Measurements from ENCODE around the gene ZNF408.

The ZNF408 gene

DNA sequence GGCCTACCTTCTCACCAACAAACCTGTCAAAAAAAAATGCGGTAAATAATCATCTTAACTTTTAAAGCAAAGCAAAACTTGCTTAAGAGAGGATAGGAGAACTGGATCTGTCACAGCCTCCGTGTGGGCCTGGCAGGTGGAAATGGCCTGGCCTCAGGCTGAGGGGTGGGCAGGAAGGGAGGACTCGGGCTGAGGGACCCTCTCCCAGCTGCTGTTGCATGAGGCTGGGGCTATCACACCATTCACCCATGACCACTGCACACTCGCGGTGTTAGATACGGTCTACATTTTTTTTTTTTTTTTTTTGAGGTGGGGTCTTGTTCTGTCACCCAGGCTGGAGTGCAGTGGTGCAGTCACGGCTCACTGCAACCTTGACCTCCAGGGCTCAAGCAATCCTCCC lies 24.9 kb upstream of the ZNF408 start:
- DNase-seq (ENCODE audit: low read depth in 2 of 3, low spot score in 1 of 3), result no peak

DNA sequence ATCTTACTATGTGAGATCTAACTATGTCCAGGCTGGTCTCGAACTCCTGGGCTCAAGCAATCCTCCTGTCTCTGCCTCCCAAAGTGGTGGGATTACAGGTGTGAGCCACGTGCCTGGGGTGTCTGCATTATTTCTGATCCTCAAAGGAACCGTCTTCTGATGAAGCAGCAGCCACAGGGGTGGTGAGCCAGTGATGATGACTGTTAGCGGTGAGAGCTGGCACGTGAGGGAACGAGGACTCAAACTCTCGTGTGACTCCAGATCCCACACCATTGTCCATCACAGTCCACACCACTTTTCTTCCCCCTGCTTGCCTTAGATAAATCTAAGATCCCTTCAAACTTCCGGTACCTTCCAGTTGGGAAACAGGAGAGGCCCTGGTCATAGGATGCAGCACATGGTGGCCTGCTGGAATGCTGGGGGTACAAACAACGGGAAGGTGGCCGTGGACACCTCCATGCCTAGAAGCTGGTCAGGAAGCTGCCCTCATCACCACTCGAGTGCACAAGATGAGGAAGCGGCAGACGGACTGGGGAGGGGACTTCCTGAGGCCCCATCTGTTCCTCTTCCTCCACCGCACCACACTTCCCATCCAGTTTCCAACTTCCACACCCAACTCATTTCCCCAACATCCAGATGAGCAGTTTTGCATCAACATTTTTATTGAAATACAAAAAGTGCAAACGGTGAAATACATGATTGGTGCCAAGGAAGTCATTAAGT lies 24.2 kb upstream of the ZNF408 start:
- DNase-seq (ENCODE audit: low read depth in 2 of 3, low spot score in 1 of 3), result no peak

DNA sequence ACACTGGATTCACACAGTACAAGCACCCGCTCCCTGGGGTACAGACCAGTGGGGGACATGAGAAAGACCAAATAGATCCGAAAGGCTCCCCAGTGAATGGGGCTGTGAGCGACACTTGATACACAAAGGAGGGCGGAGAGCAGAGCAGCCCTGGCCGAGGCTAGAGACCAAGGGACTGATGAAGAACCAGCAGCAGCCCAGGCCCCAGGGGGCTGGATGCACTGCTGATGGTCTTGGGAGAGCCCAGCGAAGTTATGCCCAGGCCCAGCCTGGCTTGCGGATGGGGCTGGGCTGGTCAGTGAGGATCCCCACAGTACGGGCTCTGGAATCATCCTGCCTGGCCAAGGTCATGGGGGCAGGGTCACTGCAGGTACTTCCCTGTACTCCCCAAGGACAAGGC lies 23.7 kb upstream of the ZNF408 start:
- no peak for DNase-seq (ENCODE audit: low read depth in 2 of 3, low spot score in 1 of 3)

DNA sequence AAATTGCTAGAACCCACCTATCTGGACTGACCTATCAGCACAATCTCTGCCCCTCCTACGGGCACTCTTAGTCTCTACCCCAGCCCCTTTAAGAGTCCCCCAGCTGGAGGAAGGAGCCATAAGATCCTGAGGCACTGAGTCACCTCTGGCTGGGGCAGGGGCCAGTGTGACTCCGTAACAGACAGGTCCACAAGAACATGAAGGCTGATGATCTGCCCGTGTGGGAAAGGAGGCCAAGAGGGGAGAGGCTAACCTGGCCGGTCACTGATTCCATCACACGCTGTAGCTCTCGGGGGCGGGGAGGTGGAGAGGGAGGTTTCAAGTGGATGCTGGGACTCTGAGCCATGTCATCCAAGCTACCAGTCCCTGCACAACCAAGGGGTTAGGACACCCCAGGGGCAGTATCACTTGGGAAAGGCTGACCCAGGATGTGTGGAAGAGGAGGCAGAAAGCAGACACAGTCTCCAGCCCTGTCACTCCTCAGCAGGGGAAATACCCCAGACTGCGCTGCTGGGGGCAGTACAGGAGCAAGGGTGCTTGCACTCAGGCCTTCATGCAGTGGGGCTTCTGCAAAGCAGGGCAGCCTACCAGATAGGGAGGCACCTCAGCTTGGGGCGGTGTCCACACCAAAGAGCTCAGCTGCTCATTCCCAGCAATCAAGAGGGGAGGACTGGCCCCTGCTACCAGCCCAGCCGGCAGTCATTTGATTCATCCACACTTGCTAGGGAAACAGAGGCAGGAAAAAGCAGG lies 22.7 kb upstream of the ZNF408 start:
- no peak for DNase-seq (ENCODE audit: low read depth in 2 of 3, low spot score in 1 of 3)

DNA sequence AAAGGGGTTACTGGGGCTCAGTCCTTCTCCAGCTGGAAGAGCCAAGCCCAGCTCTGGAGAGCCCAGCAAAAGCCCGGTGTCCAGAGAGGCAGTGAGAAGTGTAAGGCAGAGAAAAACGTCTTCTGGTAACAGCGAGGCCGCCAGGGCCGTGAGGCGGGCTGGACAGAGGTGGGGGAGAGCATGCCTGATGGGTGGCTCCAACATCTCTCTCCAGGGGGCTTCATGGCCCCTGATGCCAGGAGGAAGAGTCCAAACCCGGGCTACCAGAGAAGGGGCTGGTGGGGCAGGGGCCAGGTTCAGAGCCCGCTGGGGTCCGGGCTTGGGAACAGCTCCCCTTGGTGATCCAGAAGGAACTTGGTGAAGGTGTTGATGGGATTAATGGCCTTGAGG lies 22.1 kb upstream of the ZNF408 start:
- DNase-seq (ENCODE audit: low read depth in 2 of 3, low spot score in 1 of 3), result no peak

DNA sequence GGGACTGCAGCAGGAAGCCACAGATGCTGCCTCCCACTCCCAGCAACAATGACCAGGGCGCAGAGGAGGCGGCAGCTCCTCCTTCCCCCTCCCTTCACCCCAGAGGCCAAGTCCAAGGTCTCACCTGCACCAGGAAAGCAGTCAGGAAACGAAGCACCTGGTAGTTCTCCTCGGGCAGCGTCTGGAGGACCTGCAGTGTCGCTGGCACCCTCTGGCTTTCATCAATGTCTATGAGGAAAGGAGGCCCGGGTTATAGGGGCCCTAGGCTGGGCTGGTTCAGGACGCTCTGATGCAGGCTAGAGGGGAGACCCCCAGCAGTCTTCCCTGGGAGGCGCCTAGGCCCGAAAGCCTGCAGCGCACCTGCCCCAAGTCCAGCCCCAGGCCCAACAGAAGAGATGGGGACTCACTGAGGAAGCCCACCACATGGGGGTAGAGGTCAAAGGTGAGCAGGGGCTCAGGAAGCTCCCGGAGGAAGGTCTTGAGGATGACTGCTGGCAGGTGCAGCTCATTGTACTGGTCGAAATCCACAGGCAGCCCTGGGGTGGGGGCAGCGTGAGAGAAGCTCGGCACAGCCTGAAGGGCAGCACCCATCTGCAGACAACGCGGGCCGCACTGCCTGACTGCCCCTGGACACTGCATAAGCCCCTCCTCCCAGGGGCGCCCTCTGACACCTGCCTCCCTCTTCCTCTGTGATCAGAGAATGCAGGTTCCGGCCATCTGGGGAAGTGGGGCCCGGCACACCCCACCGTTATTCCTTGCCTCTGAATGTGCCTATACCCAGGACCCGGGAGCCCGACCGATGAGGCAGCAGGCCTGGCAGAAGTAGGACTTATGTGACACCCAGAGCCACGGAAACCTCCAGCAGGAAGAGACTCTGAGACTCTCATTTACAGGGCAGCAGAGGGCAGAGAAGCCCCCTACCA lies 21.3 kb upstream of the ZNF408 start:
- no peak for DNase-seq (ENCODE audit: low read depth in 2 of 3, low spot score in 1 of 3)

DNA sequence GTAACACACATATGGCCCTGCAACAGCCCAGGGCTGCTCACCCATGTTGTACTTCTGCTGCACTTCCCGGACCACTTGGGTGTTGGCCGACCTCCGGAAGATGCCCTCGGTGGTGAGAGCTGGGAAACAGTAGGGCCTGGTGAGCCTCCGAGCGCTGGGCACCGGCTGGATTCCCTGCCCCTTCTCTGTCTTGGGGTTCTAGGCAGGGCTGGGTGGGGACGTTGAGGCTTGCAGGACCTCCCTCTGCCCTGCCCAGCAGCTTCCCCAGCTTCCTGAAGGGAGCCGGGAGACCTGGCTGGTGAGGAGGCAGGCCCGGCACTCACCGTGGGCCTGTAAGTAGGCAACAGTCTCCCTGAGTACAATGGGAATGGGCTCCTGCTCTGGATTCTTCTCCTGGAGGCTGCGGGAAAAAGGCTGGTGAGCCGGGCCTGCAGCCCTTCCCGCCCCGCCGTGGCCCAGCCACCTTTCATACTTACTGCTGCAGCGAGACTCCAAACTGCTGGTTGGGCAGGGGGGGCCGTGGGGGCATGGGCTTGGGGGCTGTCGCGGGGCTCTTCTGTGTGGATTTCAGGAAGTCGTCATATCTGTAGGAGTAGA lies 20.6 kb upstream of the ZNF408 start:
- no peak for DNase-seq (ENCODE audit: low read depth in 2 of 3, low spot score in 1 of 3)

DNA sequence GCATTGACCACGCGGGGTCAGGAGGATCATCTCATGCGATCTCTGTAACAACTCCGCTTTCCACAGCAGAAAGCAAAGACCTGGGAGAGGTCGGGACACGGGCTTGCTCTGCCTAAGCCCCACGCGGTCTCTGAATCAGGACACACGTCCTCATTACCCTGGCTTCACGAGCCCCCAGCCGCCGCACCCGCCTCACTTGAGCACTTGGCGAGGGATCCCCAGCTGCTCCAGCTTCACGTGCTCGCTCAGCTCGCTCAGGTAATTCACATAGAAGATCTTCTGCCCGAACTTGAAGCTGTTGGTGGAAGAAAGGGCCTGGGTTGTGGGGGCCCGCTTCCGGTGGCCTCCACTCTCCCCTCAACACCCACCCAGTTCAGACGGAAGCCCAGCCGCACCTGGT lies 20.0 kb upstream of the ZNF408 start:
- DNase-seq (ENCODE audit: low read depth in 2 of 3, low spot score in 1 of 3), result no peak

DNA sequence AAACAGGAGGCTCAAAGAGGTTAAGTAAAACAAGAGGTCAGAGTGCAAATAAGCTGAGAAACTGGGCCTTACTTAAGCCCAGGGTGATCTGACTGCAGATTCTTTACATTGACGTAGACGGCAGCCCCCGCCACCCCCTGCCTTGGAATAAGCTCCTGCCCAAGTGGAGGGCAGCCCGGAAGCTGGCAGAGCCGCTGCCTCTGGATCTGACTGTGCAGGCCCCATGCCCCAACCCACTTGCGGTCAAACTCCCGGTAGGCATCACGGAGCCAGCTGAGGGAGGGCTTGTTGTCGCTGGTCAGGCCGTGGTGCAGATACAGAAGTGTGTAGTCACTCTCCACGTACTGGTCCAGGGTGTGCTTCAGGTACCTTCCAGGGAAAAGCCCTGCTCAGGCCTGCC lies 19.0 kb upstream of the ZNF408 start:
- no peak for DNase-seq (ENCODE audit: low read depth in 2 of 3, low spot score in 1 of 3)

DNA sequence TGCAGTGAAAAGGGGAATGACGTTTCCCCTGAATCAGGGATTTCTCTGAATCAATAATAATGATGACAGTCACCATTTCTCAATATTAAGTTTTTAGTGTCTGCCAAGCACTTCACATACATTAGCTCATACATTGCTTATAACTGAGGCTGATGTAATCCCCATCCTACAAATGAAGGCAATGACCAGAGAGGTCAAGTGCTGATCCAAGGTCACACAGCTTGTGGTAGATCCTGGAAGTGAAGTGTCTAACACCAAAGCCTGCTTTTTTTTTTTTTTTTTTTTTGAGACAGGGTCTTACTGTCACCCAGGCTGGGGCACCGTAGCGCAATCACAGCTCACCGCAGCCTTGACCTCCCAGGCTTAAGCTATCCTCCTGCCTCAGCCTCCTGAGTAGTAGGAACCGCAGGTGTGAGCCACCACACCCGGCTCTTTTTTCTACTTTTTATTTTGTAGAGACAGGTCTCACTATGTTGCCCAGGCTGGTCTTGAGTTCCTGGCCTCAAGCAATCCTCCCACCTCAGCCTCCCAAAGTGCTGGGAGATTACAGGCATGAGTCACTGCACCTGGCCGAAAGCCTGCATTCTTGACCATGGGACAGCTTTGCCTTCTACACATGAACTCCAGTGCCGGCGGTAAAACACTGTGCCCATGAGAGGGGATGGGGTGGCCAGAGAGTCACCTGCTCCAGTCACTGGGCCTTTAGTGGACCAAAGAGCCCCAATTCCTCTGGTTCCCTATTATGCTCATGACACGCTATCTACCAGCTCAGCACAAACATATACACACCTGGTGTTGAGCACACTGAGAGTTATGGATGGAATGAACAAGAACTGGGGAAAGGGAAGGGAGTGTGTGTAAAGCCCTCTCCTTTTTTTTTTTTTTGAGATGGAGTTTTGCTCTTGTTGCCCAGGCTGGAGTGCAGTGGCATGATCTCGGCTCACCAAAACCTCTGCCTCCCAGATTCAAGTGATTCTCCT lies 17.8 kb upstream of the ZNF408 start:
- no peak for DNase-seq (ENCODE audit: low read depth in 2 of 3, low spot score in 1 of 3)

DNA sequence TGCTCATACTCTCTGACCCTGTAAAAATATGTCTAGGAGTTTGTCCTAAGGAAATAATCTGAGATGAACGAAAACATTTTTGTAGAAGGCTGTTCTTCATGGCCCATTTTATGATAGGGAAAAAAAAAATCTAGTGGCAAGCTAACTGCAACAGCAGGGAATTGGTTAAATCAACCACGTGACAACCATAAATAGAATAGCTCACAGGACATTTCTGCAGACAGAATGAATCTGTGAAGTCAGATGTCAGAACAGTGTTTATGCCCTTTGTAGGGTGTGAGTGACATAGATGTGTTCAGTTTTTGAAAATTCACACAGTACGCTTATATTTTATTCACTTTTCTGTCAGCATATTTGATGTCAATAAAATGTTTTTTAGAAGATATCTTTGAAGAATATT lies 16.5 kb upstream of the ZNF408 start:
- DNase-seq (ENCODE audit: low read depth in 2 of 3, low spot score in 1 of 3), result no peak

DNA sequence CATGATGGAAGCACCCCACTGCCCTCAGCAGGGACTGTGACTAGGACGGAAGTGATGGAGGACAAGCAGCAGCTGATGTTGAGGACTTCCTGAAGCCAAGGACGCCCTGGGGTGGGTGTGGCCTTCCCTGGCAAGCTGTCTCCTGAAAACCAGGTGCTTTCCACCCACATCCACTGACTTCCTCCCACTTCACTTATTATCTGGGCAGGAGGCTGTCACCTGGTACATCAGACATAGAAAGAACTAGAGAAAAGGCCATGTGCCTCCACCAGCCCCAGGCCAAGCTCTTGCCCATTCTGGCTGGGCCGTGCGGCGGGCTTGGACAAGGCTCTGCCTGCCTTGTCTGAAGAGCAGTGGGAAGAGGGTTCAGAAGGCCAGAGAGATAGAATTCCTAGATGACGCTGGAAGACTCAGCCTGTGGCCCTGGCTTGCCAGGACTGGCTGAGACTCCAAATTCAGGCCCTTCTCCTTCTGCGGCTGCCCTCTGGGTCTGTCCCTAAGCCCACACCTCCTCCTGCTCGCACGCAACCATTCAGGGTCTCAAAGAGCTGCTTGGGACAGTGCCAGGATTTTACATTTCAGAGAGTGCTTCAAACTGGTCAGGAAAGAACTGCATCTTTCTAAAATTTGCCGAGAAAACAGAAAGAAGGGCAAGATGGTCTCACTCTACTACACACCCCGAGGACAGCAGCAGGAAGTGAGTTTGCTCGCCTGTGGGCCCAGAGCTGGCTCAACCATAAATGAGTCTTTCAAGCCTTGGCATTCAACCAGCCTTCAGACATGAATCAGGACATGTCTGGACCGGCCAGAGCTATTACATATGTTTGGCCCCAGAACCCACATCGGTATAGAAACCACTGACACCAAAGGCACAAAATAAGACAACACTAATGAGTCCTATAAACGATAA lies 13.7 kb upstream of the ZNF408 start:
- no peak for DNase-seq (ENCODE audit: low read depth in 2 of 3, low spot score in 1 of 3)

DNA sequence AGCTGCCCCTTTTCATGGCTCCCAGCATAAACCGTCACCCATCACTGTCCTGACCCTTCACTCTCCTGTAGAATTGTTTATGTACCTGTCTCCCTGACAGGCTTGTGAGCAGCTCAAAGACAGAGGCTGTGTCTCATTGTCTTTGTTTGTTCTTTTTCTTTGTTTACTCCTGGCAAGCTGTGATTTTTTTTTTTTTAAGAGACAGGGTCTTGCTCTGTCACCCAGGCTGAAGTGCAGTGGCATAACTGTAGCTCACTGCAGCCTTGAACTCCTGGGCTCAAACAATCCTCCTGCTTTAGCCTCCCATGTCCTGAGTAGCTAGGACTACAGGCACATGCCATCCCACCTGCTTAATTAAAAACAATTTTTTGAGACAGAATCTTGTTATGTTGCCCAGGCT lies 10.1 kb upstream of the ZNF408 start:
- no peak for DNase-seq (ENCODE audit: low read depth in 2 of 3, low spot score in 1 of 3)

DNA sequence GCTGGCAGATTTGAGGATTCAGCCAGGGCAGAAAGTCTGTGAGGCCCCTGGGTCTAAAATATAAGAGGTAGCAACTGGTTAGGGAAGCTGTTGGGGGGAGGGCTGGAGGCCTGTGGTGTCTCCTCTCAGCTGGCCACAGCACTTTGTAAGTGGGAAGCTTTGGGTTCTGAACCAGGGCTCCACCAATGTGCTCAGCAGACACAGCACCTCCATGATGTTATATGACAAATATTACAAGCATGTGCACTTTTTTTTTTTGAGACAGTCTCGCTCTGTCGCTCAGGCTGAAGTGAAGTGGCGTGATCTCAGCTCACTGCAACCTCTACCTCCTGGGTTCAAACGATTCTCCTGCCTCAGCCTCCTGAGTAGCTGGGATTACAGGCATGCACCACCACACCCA lies 8.4 kb upstream of the ZNF408 start:
- DNase-seq (ENCODE audit: low read depth in 2 of 3, low spot score in 1 of 3), result no peak

DNA sequence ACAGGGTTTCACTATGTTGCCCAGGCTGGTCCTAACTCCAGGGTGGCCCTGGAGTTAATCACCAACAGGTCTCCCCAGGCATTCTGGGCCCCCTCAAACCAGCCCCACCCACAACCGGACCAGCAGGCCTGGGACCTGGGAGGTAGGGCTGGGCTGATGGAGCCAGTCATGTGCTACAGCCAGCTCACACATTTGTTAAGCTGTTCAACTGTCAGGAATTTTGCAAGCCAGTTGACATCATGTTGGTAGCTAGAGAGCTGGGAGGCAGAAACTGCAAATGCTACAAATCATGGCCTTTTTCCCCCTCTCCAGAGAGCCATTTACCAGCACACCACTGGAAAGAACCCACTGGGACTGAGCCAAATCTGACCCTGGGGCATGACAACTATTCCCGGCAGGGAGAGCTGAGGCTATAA lies 7.2 kb upstream of the ZNF408 start:
- DNase-seq (ENCODE audit: low read depth in 2 of 3, low spot score in 1 of 3), result no peak

DNA sequence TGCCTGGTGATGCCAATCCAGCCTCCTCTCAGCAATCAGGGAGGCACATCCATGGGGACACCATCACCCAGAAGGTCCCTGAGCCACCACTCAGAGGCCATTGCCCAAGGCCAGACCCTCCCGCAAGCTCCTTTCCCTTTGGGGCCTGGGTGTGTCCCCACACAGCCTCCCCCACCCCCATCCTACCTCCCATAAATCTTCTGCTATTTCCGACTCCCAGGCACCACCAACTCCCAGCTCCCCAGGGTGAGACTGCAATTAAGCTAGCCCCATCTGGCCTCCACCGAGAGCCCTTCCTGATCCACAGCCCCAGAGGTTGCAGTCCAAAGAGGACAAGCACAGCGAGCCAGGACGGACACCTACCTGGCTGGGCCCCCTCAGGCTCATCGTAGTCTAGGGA lies 6.8 kb upstream of the ZNF408 start:
- no peak for DNase-seq (ENCODE audit: low read depth in 2 of 3, low spot score in 1 of 3)

DNA sequence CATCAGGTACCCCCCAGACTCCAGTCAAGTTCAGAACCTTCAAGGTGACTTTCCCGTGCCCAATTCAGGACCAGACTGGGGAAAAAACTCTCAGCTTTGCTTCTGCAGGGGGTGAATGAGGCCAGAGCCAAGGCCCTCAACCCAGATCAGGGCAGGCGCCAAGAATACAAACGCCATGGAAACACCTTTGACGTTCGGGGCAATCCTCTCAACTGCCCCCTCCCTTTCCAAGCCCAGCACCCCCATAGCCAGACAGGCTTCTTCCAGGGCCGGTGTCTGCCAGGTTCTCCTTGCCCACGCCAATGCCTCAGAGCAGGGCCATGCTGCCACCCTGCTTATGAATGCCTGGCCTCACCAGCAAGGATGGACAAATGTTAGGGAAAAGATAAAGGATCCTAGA lies 6.2 kb upstream of the ZNF408 start:
- no peak for DNase-seq (ENCODE audit: low read depth in 2 of 3, low spot score in 1 of 3)

DNA sequence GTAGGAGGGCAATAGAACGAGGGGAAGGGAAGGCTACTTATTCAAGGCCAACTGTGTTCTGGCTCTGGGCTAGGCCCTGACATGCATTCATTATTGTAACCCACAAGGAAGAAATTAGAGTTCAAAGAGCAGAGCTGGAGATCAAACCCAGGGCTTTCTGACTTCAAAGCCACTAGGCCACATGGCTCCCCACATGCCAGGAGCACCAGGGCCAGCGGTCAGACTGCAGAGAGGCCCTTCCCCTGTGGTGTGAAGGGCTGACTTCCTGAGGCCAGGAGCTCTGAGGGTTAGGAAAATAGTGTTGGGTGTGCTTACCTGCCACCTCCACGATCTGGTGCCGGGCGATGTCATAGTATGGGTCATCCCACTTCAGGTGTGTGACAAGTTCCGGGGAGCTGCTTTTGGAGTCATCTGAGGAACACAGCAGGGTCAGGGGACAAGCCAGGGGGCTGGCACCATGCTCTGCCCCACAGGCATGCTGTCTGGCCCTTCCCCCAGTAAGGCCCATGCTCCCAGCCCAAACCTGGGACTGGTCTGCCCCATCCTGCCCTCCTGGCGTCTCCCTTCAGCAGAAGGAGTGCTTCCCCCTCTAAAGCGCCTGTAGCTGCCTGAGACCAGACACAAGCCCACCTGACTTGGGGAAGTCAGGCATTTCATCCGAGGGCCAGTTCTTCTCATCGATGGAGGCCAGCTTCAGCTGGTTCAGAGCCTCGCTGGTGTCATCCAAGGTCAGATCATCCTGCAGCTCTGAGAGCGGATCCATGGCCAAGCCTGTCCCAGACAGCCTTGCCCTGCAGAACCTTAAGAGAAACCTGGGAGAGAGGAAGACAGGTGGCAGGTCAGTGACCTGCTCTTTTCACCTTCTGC lies 5.3 kb upstream of the ZNF408 start:
- no peak for DNase-seq (ENCODE audit: low read depth in 2 of 3, low spot score in 1 of 3)

Data from stimulated activated CD4-positive, alpha-beta T cell treated with anti-CD3 and anti-CD28 coated beads, Interleukin-12 subunit alpha, Interleukin-12 subunit beta, amount 100 ng/mL, for 48 hours (primary cell).